GM18951 (cell line): ENCODE data around the gene IKZF5.

Experiments used
- POLR2A ChIP-seq: IDR thresholded peaks from 4 replicates; pipeline ENCODE4 v1.6.1; 2011; ENCODE audit warnings: mild to moderate bottlenecking; ENCODE audit not compliant: insufficient read length, insufficient read depth; ENCODE audit errors: extremely low read depth
- in situ Hi-C: fragments of 300-500 bp; cut with MboI; formaldehyde crosslinking; loops from one replicate; pipeline ENCODE4 v1.12.0; 2022; ENCODE audit warnings: low sequenced_read_pairs, mixed read lengths, inconsistent platforms; ENCODE audit not compliant: unreplicated experiment

IKZF5 gene

GRCh38 chr10:123008355-123009104 is at the start of gene IKZF5, which contains the start of gene ACADSB:
Gene IKZF5 (minus strand): TSS chr10:123008795. CDS start chr10:122998625, 10,170 bp downstream.
Gene ACADSB (plus strand): TSS chr10:123009006. CDS start chr10:123009030, 24 bp downstream.
- peak; percentile 97 for TF ChIP-seq POLR2A
- in situ Hi-C loops: no loop called here

- in situ Hi-C loops: no loop called here
- no peak for TF ChIP-seq POLR2A
Observed at GRCh38 chr10:123057968-123058367, 49.4 kb upstream of the IKZF5 start.

GRCh38 chr10:123045961-123046731 is 37.6 kb upstream of the IKZF5 start:
- in situ Hi-C loops: no loop called here
- TF ChIP-seq POLR2A: no peak

- TF ChIP-seq POLR2A: no peak
- in situ Hi-C loops: no loop called here
Observed at GRCh38 chr10:123044391-123044790, 35.8 kb upstream of the IKZF5 start.

GRCh38 chr10:123043409-123043925 is 34.9 kb upstream of the IKZF5 start:
- in situ Hi-C loops: no loop called here
- TF ChIP-seq POLR2A: no peak

- in situ Hi-C loops: no loop called here
- TF ChIP-seq POLR2A: no peak
Observed at GRCh38 chr10:123042708-123043408, 34.3 kb upstream of the IKZF5 start.

- in situ Hi-C loops: loop anchor here (10.0 kb wide), 1 partner anchor 525 kb away; no protein-coding TSS in a partner anchor
- no peak for TF ChIP-seq POLR2A
Observed at GRCh38 chr10:123039632-123039930, 31.0 kb upstream of the IKZF5 start.

GRCh38 chr10:123038782-123039631 is 30.4 kb upstream of the IKZF5 start:
- TF ChIP-seq POLR2A: no peak
- in situ Hi-C loops: loop anchor here (10.0 kb wide), 1 partner anchor 526 kb away; no protein-coding TSS in a partner anchor

GRCh38 chr10:123035467-123036086 is 27.0 kb upstream of the IKZF5 start:
- in situ Hi-C loops: loop anchor here (10.0 kb wide), 1 partner anchor 529 kb away; no protein-coding TSS in a partner anchor
- TF ChIP-seq POLR2A: no peak

GRCh38 chr10:123034332-123034731 is 25.7 kb upstream of the IKZF5 start:
- TF ChIP-seq POLR2A: no peak
- in situ Hi-C loops: loop anchor here (10.0 kb wide), 1 partner anchor 530 kb away; no protein-coding TSS in a partner anchor

- TF ChIP-seq POLR2A: no peak
- in situ Hi-C loops: loop anchor here (10.0 kb wide), 1 partner anchor 534 kb away; no protein-coding TSS in a partner anchor
Observed at GRCh38 chr10:123031124-123031523, 22.5 kb upstream of the IKZF5 start.

- in situ Hi-C loops: no loop called here
- TF ChIP-seq POLR2A: no peak
Observed at GRCh38 chr10:123027861-123028260, 19.3 kb upstream of the IKZF5 start.
